Nephron progenitor cell (in vitro differentiated cells): ENCODE measurements around the gene FOXN4.

Source experiments
- DNase-seq: peaks from one replicate; pipeline ENCODE4 v3.0.0; 2021
- H3K27ac Mint-ChIP-seq: 2 replicates; pipeline ENCODE4 v1.8.0; 2021; ENCODE audit warnings: mild to moderate bottlenecking, moderate library complexity, mixed read lengths
- H3K27me3 Mint-ChIP-seq: 2 replicates; pipeline ENCODE4 v1.8.0; 2021; ENCODE audit warnings: mild to moderate bottlenecking, low read depth, mixed read lengths; ENCODE audit not compliant: poor library complexity
- H3K36me3 Mint-ChIP-seq: 2 replicates; pipeline ENCODE4 v1.8.0; 2021; ENCODE audit warnings: low read depth, mixed read lengths
- H3K4me1 Mint-ChIP-seq: 2 replicates; pipeline ENCODE4 v1.8.0; 2021; ENCODE audit warnings: mixed read lengths
- H3K4me3 Mint-ChIP-seq: 2 replicates; pipeline ENCODE4 v1.8.0; 2021; ENCODE audit warnings: mild to moderate bottlenecking, moderate library complexity, mixed read lengths
- H3K9me3 Mint-ChIP-seq: 2 replicates; pipeline ENCODE4 v1.8.0; 2021; ENCODE audit warnings: mild to moderate bottlenecking, moderate library complexity, mixed read lengths
- CTCF ChIP-seq: fragments of 200-600 bp; sonication (generic); IDR thresholded peaks from 2 replicates; pipeline ENCODE4 v1.5.0; 2021; ENCODE audit warnings: antibody characterized with exemption

FOXN4 gene

GRCh38 chr12:109347589-109347988, 38.5 kb upstream of the FOXN4 start, which contains the start of gene MYO1H:
TSS of gene MYO1H (plus strand) at chr12:109347900. CDS start at chr12:109347961, 61 bp downstream.
- Mint-ChIP-seq H3K4me3 (no peak within 1 kb of the TSS), H3K27ac (no peak within 1 kb of the TSS), H3K4me1 (no peaks in the 10 kb centered on the region), H3K36me3 (no peaks in the 10 kb centered on the region), H3K9me3 (peaks cover 9% of the 10 kb centered on the region), H3K27me3 (peaks cover 36% of the 10 kb centered on the region)
- no peak for TF ChIP-seq CTCF
- DNase-seq, result no peak

GRCh38 chr12:109346920-109347319, 37.8 kb upstream of the FOXN4 start:
- Mint-ChIP-seq H3K9me3 (peaks cover 9% of the 10 kb centered on the region), H3K4me3 (no peak overlapping the region), H3K27ac (no peak overlapping the region), H3K27me3 (peaks cover 36% of the 10 kb centered on the region), H3K4me1 (no peaks in the 10 kb centered on the region), H3K36me3 (no peaks in the 10 kb centered on the region)
- TF ChIP-seq CTCF, result no peak
- no peak for DNase-seq

- Mint-ChIP-seq H3K27me3 (peaks cover 35% of the 10 kb centered on the region), H3K36me3 (no peaks in the 10 kb centered on the region), H3K4me3 (no peak overlapping the region), H3K4me1 (no peaks in the 10 kb centered on the region), H3K27ac (no peak overlapping the region), H3K9me3 (peaks cover 9% of the 10 kb centered on the region)
- no peak for DNase-seq
- TF ChIP-seq CTCF, result no peak
Observed at GRCh38 chr12:109345428-109345827, 36.3 kb upstream of the FOXN4 start.

GRCh38 chr12:109343677-109344076, 34.6 kb upstream of the FOXN4 start:
- Mint-ChIP-seq H3K27me3 (peaks cover 35% of the 10 kb centered on the region), H3K9me3 (peaks cover 9% of the 10 kb centered on the region), H3K4me3 (no peak overlapping the region), H3K4me1 (no peaks in the 10 kb centered on the region), H3K36me3 (no peaks in the 10 kb centered on the region), H3K27ac (no peak overlapping the region)
- DNase-seq, result no peak
- TF ChIP-seq CTCF, result no peak

GRCh38 chr12:109336593-109336992, 27.5 kb upstream of the FOXN4 start:
- no peak for DNase-seq
- Mint-ChIP-seq H3K4me3 (no peak overlapping the region), H3K27me3 (peaks cover 18% of the 10 kb centered on the region), H3K27ac (no peak overlapping the region), H3K36me3 (no peaks in the 10 kb centered on the region), H3K4me1 (peaks cover 7% of the 10 kb centered on the region), H3K9me3 (peaks cover 6% of the 10 kb centered on the region)
- no peak for TF ChIP-seq CTCF

- H3K27me3 Mint-ChIP-seq, result peaks cover 18% of the 10 kb centered on the region
- H3K4me3 Mint-ChIP-seq, result no peak overlapping the region
- H3K27ac Mint-ChIP-seq, result no peak overlapping the region
Observed at GRCh38 chr12:109334887-109335286, 25.8 kb upstream of the FOXN4 start.

More at GRCh38 chr12:109334887-109335286, 25.8 kb upstream of the FOXN4 start:
- no peak for TF ChIP-seq CTCF
- Mint-ChIP-seq H3K9me3 (peaks cover 6% of the 10 kb centered on the region), H3K4me1 (peaks cover 24% of the 10 kb centered on the region), H3K36me3 (no peaks in the 10 kb centered on the region)
- DNase-seq, result no peak
